ENCODE results near the gene SLC26A5.

Gene SLC26A5

DNA sequence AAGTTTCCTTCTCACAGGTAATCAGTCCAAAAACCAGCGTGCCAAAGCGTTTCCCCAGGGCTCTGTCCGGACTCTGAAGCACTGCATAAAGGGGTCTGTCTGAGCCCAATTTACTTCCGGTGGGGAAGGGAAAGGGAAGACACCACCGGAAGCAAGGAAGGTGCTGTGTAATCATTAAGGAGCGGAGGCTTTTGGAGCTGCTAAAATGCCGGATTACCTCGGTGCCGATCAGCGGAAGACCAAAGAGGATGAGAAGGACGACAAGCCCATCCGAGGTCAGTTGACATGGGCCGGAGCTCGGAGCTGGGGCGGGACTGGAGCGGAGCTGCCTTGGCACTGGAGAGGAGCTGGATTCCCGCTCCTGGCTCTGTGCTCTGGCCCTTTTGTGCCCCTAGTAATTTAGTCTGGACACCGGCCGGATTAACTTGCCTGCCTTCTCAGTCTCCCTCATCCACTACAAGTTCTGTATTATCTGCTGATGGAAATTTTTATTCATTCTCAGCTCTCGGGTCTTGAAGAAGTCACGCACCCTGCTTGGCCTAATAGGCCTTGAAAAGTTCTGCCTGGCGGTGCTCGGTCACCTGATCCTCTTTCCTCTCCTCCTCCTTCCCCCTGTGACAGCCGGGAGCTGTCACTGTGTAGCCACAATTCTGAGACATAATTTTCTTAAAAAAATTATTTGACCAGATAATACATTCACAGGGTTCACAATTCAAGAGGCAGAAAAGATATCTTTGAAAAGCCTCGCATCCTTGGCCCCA lies 98.3 kb downstream of the SLC26A5 start, which contains the start of gene PSMC2:
Gene PSMC2, plus strand, starts transcription at position 137 of the 761 bp plus-strand sequence. Its CDS starts 69 bp downstream, at position 206.
- DNase-seq (ENCODE audit: low read depth) = peak; percentile 62

DNA sequence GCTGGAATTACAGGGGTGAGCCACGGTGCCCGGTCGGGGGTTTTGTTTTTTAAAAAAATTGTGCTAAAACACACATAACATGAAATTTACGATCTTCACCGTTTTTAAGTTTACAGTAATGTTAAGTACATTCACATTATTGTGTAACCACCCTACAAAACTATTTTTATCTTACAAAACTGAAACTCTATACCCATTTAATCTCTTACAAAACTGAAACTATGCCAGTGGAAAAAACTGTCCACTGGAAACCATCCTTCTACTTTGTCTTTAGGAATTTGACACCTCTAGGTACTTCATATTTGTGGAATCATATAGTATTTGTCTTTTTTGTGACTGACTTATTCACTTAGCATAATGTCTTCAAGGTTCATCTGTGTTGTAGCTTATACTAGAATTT lies 99.6 kb downstream of the SLC26A5 start:
- no peak for DNase-seq (ENCODE audit: low read depth)

DNA sequence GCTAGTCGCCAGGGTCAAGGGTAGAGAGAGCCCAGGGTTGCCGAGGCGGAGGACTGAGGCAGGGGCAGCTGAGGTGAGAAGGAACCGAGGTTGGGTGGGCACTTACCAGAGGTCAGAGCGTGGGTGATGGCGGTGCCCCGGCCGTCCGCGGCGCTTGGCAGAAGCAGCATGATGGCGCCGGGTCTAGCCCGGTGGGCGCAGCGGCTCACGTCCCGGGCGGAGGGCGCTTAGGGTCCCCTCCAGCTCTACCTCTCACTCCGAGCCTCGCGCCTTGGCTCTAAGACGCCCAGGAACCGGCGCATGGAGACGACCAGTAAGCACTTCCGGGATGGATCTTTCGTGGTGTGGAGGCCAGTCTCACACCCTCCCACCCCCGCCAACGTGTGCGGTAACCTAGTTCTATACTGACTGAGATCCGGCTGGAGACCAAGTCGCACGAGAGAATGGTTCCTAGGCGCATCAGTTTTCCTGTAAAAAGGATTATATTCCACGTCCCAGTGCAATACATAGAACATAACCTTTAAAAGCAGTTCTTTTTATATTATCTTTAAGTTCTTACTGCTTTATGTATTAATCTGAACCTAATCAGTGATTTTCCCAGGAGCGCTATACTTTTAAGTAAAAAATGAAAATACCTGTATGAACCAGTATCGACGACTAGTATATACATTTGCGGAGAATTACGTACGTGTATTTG lies 101.4 kb downstream of the SLC26A5 start, which contains the start of gene DNAJC2:
Gene DNAJC2, minus strand, starts transcription at position 315 of the 697 bp plus-strand sequence. Its CDS starts 145 bp downstream, at position 170.
- peak; percentile 70 for DNase-seq (ENCODE audit: low read depth)

DNA sequence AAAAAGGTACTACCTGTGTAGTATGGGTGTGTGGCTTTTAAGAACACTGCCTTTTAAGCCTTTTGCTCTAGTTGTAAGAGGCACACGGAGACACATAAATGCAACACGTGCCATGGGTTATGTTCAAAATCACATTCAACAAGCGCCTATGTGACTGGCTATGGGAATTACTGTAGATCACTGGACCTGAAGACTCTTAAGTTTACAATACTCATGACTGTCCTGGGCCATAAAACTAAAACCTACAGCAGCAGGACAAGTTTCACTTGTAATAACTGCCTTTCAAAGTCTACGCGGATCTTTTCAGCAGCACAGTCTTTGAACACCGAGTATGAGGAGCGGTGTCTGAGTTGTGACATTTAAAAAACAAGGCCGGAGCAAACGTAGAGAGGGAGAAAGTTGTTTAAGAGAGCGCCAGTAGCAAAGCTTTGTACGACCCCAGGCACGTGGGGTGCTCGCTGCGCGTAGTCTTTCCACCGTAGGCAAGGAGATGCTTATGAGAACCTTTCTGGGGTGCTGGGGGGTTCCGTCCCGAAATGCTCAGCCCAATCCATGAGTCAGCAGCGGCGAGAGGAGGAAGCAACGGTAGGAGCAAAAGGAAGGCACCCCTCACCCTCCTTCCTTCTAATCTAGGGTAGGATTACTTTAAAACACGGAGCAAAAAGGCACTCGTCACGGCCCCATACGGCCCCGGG lies 102.1 kb downstream of the SLC26A5 start:
- peak; percentile 4 for DNase-seq (ENCODE audit: low read depth)

DNA sequence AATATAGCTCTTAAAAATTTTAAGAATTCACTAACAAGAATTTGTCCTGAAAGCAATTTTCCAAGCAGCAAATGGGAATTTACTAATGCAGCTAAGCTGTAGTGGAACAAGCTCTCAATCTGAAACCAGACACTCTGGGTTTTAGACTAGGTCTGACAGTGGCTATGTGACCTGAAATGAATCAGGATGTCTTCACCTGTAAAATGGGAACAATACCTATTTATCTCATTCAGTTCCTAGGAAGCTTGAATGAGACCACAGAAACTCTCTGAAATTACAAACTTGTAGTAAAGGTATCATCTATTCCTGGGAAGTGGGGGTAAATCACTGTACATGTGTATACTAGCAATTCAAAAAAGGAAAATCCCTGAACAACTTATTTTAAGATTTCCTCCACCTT lies 102.7 kb downstream of the SLC26A5 start:
- DNase-seq (ENCODE audit: low read depth) = no peak

DNA sequence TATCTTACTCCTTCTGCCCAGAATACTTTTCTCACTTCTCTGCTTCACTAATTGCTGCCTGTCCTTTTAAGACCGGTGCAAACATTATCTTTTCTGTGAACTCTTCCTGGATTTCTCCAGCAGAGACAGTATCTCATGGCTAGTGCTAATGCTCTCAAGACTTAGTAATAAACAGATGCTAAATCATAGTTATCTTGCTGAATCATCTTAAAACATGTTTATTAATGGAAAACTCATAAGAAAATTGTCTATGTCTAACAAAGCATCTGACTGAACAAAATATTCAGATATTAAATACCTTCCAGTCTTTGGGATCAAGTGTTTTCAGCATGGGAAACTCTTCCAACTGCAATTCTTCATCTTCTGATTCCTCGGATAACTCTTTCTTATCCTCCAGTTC lies 104.5 kb downstream of the SLC26A5 start:
- no peak for DNase-seq (ENCODE audit: low read depth)

DNA sequence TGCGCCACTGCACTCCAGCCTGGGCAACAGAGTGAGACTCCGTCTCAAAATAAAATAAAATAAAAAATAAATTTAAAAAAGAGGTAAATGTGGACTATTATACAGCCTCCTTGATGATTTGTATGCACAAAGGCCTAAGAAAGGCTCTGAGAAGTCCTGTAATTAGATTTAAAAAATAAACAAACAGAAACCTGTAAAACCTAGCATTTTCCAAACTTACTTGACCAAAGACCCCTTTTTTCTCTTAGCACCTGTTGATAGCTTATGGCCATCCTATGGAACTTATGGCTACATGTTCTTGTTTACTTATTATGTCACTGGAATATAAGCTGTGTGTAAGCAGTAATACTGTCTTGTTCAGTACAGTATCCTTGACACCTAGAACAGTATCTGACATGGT lies 107.1 kb downstream of the SLC26A5 start:
- DNase-seq (ENCODE audit: low read depth) = no peak

DNA sequence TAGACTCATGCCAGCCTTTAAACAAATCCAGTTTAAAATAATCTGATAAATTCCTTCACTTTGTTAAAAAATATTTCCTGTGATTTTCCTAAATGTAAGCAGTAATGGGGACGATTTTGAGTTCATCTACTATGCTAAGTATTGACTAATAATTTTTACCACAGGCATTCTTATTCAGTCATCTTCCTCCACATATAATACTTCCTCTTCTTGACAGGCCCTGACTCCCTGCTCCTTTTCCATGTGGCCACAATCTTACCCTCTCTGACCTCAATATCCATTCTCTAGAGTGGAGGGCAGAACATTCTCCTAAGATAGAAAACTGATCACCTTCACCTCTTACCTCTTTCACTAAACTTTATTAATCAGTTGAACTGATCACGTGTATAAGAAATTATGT lies 109.2 kb downstream of the SLC26A5 start:
- no peak for DNase-seq (ENCODE audit: low read depth)

DNA sequence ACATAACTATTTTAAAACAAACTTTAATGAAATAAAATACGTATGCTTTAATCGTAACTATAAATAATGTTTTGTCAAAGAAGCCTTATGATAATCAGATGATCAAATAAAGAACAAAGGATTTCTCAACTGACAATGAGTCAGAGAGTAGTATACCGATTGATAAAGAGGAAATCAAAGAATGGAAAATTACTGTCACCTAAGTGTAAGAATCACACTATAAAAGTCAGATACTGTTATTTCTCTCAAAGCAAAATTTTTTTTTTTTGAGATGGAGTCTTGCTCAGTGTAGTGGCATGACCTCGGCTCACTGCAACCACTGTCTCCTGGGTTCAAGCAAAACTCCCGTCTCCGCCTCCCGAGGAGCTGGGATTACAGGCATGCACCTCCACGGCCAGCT lies 120.3 kb downstream of the SLC26A5 start:
- DNase-seq (ENCODE audit: low read depth) = no peak
